ENCODE measurements around the gene NOTO.

Gene NOTO

DNA sequence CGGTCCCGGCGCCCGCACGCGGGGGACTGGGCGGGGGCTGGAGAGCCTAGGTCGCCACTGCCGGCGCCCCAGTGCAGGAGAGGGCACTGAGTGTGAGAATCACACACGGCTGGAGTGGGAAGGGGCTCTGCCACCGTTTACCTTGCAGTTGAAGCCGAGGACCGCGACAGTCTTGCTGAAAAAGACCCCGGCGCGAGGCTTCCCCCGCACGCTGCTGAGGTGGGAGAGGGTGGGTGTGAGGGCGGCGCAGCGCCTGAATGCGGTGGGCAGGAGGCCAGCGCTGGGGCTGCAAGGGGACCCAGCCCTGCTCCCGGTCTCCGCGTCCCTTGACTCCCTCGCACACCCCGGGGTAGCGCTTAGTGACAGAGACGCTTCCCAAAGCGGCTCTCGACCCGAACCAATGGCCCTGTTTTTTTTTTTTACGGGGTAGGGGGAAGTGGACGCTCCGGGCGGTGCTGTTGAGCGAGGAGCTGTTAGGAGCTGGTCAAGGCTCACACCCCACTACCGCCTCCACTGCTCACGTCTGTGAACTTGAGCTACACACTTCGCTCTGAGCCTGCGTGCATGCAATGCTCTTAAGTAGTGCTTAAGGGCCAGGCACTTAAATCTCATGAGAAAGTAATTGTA lies 794 bp downstream of the NOTO start:
- DNase-seq (ENCODE audit: low read depth), result no peak

DNA sequence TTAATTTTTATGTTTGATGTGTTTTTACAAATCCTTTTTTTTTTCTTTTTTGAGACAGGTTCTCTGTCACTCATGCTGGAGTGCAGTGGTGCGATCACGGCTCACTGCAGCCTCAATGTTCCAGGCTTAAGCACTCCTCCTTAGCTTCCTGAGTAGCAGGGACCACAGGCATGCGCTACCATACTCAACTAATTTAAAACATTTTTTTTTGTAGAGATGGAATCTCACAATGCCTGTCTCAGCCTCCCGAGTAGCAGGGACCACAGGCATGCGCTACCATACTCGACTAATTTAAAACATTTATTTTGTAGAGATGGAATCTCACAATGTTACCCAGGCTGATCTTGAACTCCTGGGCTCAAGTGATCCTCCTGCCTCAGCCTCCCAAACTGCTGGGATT lies 3.2 kb downstream of the NOTO start:
- DNase-seq (ENCODE audit: low read depth), result no peak

DNA sequence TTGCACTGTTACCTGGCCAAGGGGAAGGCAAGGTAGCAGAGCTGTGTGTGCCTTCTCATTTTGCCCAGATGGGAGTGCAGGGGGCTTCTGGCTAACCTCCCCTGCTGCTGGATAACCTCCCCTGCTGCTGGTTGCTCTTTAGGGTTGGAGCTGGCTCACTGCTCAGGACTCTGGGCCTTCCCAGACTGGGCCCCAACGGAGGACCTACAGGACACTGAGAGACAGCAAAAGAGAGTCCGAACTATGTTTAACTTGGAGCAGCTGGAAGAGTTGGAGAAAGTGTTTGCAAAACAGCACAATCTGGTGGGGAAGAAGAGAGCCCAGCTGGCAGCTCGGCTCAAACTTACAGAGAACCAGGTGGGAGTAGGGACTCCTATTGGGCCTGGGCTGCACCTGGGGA lies 5.9 kb downstream of the NOTO start:
- no peak for DNase-seq (ENCODE audit: low read depth)

DNA sequence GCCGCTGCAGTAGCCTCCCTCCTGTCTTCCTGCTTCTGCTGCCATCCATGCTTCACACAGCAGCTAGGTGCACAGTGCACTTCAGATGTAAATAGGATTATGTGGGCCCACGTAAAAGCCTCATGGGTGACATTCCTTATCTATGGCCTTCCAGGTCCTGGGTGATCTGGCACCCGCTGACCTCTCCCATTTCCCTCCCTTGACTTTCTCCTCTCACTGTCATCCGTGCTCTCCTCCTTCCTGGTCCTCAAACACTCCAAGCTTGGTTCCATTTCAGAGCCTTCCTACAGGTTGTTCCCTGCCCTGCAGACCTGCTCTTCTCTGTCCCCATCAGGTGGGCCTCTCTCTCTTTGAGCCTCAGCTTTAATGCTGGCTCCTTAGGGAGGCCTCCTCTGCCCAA lies 7.6 kb downstream of the NOTO start:
- DNase-seq (ENCODE audit: low read depth), result no peak

DNA sequence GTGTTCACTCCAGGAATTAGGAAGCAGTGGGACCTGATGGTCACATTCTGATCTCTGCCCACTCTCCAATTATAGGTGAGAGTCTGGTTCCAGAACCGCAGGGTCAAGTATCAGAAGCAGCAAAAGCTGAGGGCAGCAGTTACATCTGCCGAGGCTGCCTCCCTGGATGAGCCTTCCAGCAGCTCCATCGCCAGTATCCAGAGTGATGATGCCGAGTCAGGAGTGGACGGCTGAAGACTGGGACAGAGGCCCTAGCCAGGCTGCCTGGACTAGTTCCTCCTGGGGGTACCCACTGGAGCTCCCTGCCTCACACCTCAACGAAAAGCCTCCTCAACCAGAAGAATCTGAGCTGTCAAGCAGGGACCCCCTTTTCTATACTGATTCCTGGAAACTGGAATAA lies 8.3 kb downstream of the NOTO start:
- no peak for DNase-seq (ENCODE audit: low read depth)

DNA sequence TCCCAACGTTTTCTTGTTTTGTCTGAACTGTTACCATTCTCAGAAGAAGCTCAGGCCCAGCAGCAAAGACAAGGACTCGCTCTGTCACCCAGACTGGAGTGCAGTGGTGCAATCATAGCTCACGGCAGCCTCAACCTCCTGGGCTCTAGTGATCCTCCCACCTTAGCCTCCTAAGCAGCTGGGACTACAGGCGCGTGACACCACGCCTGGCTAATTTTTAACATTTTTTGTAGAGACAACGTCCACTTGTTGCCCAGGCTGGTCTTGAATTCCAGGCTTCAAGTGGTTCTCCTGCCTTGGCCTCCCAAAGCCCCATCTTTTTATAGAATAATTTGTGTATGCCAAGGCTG lies 9.7 kb downstream of the NOTO start:
- DNase-seq (ENCODE audit: low read depth), result no peak

DNA sequence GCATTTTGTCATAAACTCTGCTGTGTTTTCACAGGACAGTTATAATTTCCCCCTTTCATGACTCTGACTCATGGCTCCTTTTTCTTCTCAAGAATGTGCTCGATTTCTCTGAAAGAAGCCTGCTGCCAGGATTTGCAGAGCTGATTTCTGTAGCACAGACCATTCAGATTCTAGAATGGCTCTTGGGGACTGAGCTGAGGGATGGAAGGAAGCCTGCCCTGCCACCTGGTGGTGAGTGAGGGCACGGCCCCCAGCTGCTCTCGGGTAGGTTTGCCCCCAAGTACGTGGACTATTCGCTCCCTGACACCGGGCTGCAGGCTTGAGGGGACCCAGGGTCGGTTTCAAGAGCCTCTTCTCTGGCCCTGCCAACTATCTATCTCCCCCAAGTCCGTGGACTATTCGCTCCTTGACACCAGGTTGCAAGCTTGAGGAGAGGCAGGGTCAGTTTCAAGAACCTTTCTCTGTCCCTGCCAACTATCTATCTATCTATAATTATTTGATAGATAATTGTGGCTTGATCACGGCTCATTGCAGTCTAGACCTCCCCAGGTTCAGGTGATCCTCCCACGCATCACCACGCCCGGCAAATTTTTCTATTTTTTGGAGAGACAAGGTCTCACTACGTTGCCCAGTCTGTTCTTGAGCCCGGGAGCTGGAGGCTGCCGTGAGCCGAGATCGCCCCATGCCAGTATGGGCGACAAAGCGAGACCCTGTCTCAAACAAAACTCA lies 10.2 kb downstream of the NOTO start:
- DNase-seq (ENCODE audit: low read depth), result no peak

DNA sequence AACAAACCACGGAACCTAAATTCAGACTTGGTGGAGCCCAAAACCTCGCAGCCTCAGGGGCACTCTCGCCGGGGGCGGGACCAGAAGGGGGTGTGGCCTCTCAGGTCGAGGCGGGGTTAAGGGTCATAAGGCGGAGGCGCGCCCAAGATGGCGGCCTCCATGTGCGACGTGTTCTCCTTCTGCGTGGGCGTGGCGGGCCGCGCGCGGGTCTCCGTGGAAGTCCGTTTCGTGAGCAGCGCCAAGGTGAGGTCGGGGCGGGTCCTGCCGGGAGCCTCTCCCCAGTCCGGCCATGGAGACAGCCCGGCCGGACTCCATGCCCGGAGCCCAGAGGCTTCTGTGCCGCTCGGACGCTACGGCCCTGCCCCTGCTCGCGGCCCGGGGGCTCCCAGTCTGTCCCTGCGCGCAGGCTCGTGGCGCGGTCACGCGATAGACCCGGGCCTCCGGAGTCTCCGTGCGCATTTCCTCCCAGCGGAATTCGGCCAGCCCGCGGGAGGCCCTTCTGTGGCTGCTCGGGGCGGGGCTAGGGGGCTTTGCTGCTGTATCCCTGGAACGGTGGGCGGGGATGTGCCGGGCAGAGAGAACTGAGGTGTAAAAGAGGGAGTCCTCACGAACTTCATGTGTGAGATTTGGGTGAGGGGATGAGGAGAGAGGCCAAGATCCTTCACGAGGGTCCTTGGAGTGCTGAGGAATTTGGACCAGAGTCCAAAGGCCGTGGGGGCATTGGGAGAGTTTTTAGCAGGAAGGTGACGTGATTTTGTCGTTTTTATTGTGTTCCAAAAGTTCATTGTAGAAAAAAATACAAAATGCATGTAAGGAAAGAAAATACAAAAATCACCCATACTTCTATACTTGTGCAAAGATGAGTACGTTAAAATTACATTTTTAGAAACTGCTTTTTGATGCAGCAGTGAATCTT lies 12.0 kb downstream of the NOTO start, which contains the start of gene SMYD5:
Gene SMYD5, plus strand, starts transcription at position 126 of the 916 bp plus-strand sequence. Its CDS starts 22 bp downstream, at position 148.
- DNase-seq (ENCODE audit: low read depth), result no peak

DNA sequence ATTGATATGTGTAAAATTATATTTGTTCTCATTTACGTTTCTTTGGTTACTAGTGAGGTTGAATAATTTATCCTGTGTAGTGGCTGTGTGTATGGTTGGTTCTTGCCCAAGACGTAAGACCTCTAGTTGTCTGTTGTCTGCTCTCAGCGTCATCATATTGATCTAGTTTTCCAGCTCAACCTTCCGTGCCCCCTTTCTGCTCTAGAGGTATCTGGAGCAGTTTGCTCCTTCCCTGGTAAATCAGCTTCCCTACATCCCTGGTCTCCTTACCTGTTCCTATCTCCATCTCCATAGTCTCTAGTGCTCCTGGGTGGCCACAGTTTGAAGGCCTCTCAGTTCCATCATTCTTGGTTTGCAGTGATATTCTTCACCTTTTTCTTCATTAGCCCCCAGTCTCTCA lies 12.9 kb downstream of the NOTO start:
- DNase-seq (ENCODE audit: low read depth), result no peak

DNA sequence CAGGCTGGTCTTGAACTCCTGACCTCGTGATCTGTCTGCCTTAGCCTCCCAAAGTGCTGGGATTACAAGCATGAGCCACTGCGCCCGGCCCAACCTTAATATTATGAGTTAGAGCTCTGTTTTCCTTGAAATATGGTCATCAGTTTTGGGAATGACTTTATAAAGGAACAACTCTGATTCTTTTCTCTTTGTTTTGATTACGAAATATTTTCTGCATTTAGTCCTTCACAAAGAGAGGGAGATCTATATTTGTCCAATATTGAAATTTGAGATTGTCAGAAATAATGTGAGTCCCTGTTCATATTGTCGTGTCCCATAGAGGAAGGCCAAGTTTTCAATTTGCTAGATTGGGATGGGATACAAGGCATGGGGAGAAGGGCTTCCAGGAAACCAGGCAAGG lies 14.8 kb downstream of the NOTO start:
- DNase-seq (ENCODE audit: low read depth), result no peak

DNA sequence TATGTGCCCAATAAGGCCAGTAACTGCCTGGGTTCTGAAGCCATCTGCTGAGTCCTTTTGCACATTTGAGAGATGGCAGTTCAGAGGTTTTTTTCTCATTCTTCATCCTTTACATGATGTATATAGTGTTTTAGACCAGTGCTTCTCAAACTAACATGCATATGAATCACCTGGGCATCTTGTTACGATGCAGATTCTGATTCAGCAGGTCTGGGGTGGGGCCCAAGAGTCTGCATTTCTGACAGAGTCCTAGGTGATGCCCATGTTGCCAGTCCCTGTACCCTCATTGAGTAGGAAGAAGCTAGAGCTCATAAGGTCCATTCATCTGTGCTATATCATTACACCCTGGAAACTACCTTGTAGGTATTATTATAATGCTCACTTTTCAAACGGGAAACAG lies 15.5 kb downstream of the NOTO start:
- no peak for DNase-seq (ENCODE audit: low read depth)

DNA sequence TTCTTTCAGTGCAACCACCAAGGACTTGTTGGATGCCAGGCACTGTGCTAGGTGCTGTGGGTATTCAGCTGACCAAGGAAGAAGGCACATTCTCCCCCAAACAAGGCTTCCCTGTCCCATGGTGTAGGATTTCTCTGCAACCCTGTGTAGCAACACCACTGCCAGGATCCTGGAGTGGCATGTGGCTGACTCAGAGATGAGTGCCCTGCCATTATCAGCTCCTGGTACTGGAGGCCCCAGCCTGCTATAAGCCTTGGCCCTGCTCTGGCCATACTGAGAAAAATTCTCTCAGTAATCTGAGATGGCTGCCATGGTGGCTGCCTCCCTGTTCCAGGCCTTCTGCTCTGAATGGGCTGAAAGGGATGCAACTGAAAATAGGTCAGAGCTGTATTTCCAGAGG lies 15.9 kb downstream of the NOTO start:
- no peak for DNase-seq (ENCODE audit: low read depth)

DNA sequence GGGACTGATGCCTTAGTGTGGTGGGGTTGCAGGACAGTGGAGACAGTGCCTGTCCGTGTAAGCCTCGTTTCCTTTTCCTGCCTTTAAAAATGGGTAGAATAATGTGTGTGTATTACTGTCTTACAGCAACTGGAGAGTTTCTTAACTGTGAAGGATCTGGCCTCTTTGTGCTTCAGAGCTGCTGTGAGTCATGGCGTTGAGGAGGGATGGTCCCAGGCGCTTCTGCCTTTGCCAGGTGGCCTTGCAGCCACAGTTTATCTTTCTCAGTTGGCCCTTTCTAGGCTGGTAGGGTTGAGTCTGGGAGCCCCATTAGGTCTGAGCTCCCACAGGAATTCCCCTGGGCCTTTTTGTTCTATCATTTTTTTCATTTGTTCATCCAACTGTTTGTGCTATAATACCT lies 21.4 kb downstream of the NOTO start:
- DNase-seq (ENCODE audit: low read depth), result no peak

DNA sequence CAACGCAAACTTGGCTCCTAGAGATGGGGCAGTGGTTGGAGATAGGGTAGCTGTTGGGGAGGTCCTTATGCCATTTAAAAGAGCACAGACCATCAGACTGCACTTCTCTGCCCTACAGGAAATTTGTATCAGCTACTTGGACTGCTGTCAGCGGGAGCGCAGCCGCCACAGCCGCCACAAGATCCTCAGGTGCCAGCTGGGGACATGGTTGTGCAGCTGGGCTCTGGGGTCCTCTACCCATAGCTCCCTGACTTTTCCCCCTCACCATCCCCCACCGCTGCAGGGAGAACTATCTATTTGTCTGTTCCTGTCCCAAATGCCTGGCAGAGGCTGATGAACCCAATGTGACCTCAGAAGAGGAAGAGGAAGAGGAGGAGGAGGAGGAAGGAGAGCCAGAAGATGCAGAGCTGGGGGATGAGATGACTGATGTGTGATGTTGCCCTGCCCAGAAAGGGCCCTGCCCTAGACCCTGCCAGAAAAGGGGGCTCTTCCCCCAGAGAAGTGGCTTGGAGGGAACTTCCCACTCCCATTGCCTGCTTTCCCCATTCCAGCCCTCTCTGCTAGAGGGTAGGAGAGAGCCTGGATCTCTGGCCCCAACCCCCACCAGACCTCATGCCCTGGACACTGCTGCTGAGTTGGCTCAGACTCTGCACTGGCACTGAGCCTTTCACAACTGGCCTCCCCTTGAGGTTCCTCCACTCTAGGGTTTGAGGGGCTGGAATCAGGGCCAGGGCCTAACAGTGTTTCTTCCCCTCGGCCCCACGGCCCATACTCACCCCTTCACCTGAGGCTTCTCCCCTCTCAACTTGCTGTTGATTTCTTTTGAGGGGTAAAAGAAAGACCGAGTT lies 23.4 kb downstream of the NOTO start:
- DNase-seq (ENCODE audit: low read depth), result no peak

DNA sequence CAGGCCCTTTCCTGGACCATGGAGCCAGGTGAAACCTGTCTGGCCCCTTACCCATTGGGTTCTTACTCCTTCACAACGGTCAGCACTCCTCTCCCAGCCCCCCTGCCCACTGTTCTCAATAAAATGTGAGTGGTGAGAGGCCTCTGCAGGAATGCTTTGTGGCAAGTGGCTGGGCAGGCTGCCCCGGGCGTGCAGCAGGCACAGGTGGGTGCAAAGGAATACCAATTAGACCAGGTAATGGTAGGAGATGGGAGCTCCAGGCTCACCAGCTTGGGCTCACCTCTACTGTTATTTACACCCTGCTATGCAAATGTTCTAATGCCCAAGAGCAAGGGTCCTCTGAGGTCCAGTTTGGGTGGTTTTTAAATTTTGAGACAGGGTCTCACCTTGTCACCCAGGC lies 24.7 kb downstream of the NOTO start:
- no peak for DNase-seq (ENCODE audit: low read depth)

DNA sequence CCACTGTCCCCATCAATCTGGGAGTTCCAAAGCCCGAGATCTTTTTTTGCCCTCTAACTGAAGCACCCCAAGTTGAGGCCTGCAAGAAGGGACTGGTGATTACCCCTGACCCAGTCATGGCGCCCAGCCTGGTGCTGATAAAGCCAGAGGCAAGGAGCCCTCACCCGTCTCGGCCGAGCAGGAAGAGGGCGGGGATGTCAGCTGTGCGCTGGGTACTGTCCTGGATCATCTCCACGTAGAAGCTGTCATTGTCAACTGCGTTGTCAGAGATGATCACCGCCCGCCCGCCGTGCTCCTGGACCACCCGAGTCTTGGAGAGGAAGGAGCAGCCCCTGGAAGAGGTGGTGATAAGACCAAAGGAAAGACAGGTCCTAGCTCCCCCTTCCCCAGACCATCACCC lies 26.3 kb downstream of the NOTO start:
- DNase-seq (ENCODE audit: low read depth), result no peak

DNA sequence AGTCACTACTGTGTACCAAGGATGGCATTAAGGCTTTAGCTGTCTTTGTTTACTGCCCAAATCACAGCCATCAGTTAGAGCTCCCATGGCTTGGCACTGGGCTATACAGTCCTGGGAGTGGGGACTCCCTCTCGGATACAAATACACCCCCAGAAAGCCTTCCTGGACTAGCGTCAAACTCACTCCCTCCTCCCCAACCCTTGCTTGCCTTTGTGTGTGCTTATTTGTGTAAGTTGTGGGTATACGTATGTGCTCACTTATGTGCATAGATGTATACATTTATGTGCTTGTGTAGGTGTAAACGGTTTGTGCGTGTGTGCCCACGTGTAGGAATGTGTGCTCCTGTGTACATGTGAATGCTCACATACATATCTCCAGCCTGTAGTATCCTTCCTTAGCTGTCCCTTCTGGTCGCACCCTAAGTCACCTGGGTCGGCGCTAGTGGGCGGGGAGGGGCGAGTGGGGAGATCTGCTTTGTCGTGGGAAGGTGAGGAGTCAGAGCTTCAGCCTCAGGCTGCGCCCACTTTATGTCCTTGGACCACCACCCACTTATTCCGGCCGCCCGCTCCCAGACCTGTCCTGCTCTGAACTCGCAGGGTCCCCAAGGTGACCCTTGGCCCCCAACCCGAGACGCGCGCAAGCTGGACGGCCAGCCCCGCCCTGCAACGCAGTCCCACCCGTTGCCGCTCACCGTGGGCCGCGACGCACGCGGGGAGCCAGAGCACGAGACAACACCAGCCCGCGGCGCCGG lies 30.2 kb downstream of the NOTO start:
- no peak for DNase-seq (ENCODE audit: low read depth)

DNA sequence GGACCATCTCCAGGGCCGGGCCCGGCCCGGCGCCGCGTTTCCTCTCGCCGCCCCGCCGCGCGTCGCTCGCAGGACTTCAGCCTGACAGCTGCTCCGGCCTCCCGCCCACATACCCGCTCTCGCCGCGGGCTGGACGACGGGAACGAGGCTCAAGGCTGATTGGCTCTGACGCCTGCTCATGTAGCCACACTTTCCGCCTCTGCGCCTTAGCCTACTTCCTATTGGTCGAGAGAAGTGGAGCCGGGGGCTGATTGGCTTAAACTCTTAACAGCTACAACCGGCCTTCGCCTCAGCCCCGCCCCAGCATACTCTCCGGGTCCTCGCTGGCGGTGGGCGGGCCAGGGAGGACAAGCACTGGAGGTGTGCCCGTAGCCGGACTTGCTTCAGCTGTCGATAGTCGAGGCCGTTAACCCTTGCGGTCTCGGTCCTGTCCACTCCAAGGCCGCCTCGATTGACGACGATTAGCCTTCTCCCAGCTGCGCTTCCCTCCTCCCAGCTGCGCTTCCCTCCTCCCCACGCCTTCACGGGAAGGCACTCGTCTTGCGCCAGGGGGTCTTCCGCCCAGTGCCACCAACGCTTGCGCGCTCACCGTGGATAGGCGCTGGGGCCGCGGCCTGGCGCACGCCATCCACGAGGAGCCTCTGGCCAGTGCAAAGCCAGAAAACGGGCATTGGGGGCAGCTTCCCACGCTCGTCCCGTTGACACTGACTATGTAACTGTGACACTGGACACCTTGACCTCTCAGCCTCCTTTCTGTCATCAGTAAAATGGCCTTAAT lies 31.0 kb downstream of the NOTO start, which contains the start of gene PRADC1:
Gene PRADC1, minus strand, starts transcription at position 86 of the 778 bp plus-strand sequence. Its CDS starts 79 bp downstream, at position 7.
- peak; percentile 93 for DNase-seq (ENCODE audit: low read depth)

DNA sequence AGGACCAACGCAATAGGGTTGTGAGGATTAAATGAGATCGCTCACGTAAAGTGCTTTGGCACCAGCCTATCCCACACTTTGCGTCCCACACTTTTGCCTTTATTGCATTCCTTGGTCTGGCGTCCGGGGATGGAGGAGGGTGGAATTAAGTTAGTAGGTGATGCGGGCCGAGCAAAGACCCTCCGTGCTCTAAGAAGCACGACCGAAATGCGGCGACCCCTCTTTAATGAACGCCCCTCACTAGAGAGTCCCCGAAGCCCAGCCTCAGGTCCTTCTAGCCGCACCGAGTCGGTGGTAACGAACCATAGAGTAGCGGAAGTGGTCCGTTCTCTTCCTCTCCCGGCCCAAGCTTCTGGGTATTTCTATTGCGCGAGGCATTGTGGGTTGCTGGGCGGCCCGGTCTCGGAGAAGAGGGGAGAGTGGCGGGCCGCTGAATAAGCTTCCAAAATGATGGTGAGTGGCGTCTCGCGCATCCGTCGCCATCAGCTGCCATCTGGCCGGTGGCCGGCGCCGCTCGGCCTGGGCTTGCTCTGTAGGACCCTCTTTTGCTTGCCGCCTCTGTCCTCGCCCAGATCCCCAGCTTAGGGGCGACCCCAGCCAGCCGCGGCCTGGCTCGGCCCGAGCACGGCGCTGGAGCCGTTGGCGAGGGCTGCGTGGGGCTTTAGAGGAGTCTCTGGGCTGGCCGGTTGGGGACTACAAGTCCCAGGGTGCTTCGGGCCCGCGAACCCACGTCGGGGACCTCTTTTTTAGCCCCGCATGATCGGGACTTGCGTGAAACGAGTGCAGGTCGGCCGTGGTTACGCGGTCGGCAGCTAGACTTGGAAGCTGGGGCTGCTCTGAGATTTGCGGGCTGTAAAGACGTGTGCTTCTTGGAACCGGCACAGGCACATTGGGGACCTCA lies 31.8 kb downstream of the NOTO start, which contains the start of gene CCT7:
Gene CCT7, plus strand, starts transcription at position 377 of the 901 bp plus-strand sequence. Its CDS starts 71 bp downstream, at position 448.
- no peak for DNase-seq (ENCODE audit: low read depth)

Data from HS-27A (cell line).